Neural progenitor cell (in vitro differentiated cells): ENCODE data around the gene CHMP4B. TPM values are rescaled to one million over a fixed set of nuclear protein-coding genes. Genes with fewer than 3 reads are reported as not detected.

Experiments
- DNase-seq: peaks from one replicate; pipeline ENCODE4 v3.0.0-alpha.2; 2016; ENCODE audit warnings: low spot score
- H2AFZ ChIP-seq: fragments of 200-600 bp; sonication (generic); replicated peaks from 2 replicates; pipeline ENCODE4 v1.6.1; 2016; ENCODE audit warnings: antibody characterized with exemption
- H3F3A ChIP-seq: fragments of 200-600 bp; sonication (generic); 2 replicates; pipeline ENCODE4 v1.6.1; 2016; ENCODE audit warnings: antibody characterized with exemption, low read depth
- H3K27ac ChIP-seq: fragments of 200-600 bp; sonication (generic); 2 replicates; pipeline ENCODE4 v1.5.1; 2016; ENCODE audit warnings: mild to moderate bottlenecking
- H3K27me3 ChIP-seq: fragments of 200-600 bp; sonication (generic); 2 replicates; pipeline ENCODE4 v1.6.1; 2016; ENCODE audit warnings: mild to moderate bottlenecking, moderate library complexity
- H3K36me3 ChIP-seq: fragments of 200-600 bp; sonication (generic); 2 replicates; pipeline ENCODE4 v1.5.1; 2016
- H3K4me1 ChIP-seq: fragments of 200-600 bp; sonication (generic); 2 replicates; pipeline ENCODE4 v1.6.1; 2016; ENCODE audit warnings: mixed run types
- H3K4me2 ChIP-seq: fragments of 200-600 bp; sonication (generic); 2 replicates; pipeline ENCODE4 v1.6.1; 2016
- H3K4me3 ChIP-seq: fragments of 200-600 bp; sonication (generic); 2 replicates; pipeline ENCODE4 v1.5.1; 2016
- H3K79me2 ChIP-seq: fragments of 200-600 bp; sonication (generic); 2 replicates; pipeline ENCODE4 v1.6.1; 2016; ENCODE audit warnings: low read depth
- H3K9ac ChIP-seq: fragments of 200-600 bp; sonication (generic); 2 replicates; pipeline ENCODE4 v1.6.1; 2016
- H3K9me3 ChIP-seq: fragments of 200-600 bp; sonication (generic); 2 replicates; pipeline ENCODE4 v1.5.1; 2016; ENCODE audit warnings: low read depth
- H4K20me1 ChIP-seq: fragments of 200-600 bp; sonication (generic); 2 replicates; pipeline ENCODE4 v1.6.1; 2016; ENCODE audit warnings: low read depth
- H3K27ac Mint-ChIP-seq: 3 replicates; pipeline ENCODE4 v1.8.0; 2021; ENCODE audit warnings: mixed read lengths
- H3K27me3 Mint-ChIP-seq: 2 replicates; pipeline ENCODE4 v1.8.0; 2022; ENCODE audit warnings: low read depth, mild to moderate bottlenecking, inconsistent platforms, moderate library complexity, mixed read lengths; ENCODE audit not compliant: insufficient read depth
- H3K36me3 Mint-ChIP-seq: 3 replicates; pipeline ENCODE4 v1.8.0; 2021; ENCODE audit warnings: mixed read lengths
- H3K4me1 Mint-ChIP-seq: 3 replicates; pipeline ENCODE4 v1.8.0; 2021; ENCODE audit warnings: mixed read lengths
- H3K4me3 Mint-ChIP-seq: 3 replicates; pipeline ENCODE4 v1.8.0; 2021; ENCODE audit warnings: mild to moderate bottlenecking, moderate library complexity, mixed read lengths
- H3K9me3 Mint-ChIP-seq: 3 replicates; pipeline ENCODE4 v1.8.0; 2020; ENCODE audit warnings: mixed read lengths
- EZH2 ChIP-seq: fragments of 200-600 bp; sonication (generic); IDR thresholded peaks from 2 replicates; pipeline ENCODE4 v1.6.1; 2017; ENCODE audit warnings: antibody characterized with exemption, mild to moderate bottlenecking, moderate library complexity
- EZH2phosphoT487 ChIP-seq: fragments of 200-600 bp; sonication (generic); IDR thresholded peaks from 2 replicates; pipeline ENCODE4 v1.6.1; 2017; ENCODE audit warnings: antibody characterized with exemption
- total RNA-seq: library from RNA; depleted of rRNA; stranded (reverse); fragments of >200 nt; gene quantifications from 2 replicates; pipeline ENCODE4 v1.2.3, GENCODE V29; 2015; ENCODE audit warnings: low replicate concordance
- TF ChIP-seq, protein P1 (sequence below): fragments of 200-600 bp; sonication (generic); IDR thresholded peaks from 2 replicates; pipeline ENCODE4 v1.5.1; 2017; ENCODE audit warnings: antibody characterized with exemption, mild to moderate bottlenecking

The CHMP4B gene
- total RNA-seq, 1 donor from 2014 or later: 40.7 TPM

GRCh38 chr20:33812152-33812849 lies 1.2 kb downstream of the CHMP4B start:
- TF ChIP-seq, protein P1, sequence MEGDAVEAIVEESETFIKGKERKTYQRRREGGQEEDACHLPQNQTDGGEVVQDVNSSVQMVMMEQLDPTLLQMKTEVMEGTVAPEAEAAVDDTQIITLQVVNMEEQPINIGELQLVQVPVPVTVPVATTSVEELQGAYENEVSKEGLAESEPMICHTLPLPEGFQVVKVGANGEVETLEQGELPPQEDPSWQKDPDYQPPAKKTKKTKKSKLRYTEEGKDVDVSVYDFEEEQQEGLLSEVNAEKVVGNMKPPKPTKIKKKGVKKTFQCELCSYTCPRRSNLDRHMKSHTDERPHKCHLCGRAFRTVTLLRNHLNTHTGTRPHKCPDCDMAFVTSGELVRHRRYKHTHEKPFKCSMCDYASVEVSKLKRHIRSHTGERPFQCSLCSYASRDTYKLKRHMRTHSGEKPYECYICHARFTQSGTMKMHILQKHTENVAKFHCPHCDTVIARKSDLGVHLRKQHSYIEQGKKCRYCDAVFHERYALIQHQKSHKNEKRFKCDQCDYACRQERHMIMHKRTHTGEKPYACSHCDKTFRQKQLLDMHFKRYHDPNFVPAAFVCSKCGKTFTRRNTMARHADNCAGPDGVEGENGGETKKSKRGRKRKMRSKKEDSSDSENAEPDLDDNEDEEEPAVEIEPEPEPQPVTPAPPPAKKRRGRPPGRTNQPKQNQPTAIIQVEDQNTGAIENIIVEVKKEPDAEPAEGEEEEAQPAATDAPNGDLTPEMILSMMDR: no peak
- TF ChIP-seq EZH2 (no peak), EZH2phosphoT487 (no peak)
- H3K27ac ChIP-seq: no peak overlapping the region
- peak; percentile 39 for DNase-seq
- H3K79me2 ChIP-seq: peaks cover 61% of the 10 kb centered on the region
- peak overlapping the region; percentile 97 for H3K4me3 Mint-ChIP-seq
- H3K4me3 ChIP-seq: peak overlapping the region; percentile 94
- peak overlapping the region; percentile 90 for H3K27ac Mint-ChIP-seq
- H3F3A ChIP-seq: peaks cover 13% of the 10 kb centered on the region
- no peaks in the 10 kb centered on the region for H3K36me3 ChIP-seq
- H3K36me3 Mint-ChIP-seq: peaks cover 6% of the 10 kb centered on the region
- H3K9me3 Mint-ChIP-seq: no peaks in the 10 kb centered on the region
- peaks cover 3% of the 10 kb centered on the region for H3K27me3 Mint-ChIP-seq
- peaks cover 12% of the 10 kb centered on the region for H3K4me1 ChIP-seq
- no peaks in the 10 kb centered on the region for H3K9me3 ChIP-seq
- peak overlapping the region; percentile 90 for H3K4me2 ChIP-seq
- peaks cover 24% of the 10 kb centered on the region for H3K4me1 Mint-ChIP-seq
- no peaks in the 10 kb centered on the region for H3K27me3 ChIP-seq
- H4K20me1 ChIP-seq: peaks cover 48% of the 10 kb centered on the region
- peak overlapping the region; percentile 45 for H2AFZ ChIP-seq
- peak overlapping the region; percentile 94 for H3K9ac ChIP-seq

- DNase-seq: peak; percentile 58
- Histone ChIP-seq H3K27me3 (no peaks in the 10 kb centered on the region), H3K79me2 (peaks cover 67% of the 10 kb centered on the region), H3F3A (peaks cover 13% of the 10 kb centered on the region), H3K27ac (no peak overlapping the region), H3K4me2 (peak overlapping the region; percentile 90), H3K4me1 (peaks cover 13% of the 10 kb centered on the region), H4K20me1 (peaks cover 55% of the 10 kb centered on the region), H3K36me3 (no peaks in the 10 kb centered on the region), H3K9ac (no peak overlapping the region), H3K4me3 (peak overlapping the region; percentile 94), H2AFZ (no peak overlapping the region), H3K9me3 (no peaks in the 10 kb centered on the region)
- TF ChIP-seq, protein P1: no peak
- peaks cover 7% of the 10 kb centered on the region for H3K36me3 Mint-ChIP-seq
- H3K9me3 Mint-ChIP-seq: no peaks in the 10 kb centered on the region
- peaks cover 3% of the 10 kb centered on the region for H3K27me3 Mint-ChIP-seq
- H3K27ac Mint-ChIP-seq: peak overlapping the region; percentile 1
- peak overlapping the region; percentile 97 for H3K4me3 Mint-ChIP-seq
- peaks cover 25% of the 10 kb centered on the region for H3K4me1 Mint-ChIP-seq
These were observed 1.8 kb downstream of the CHMP4B start for GRCh38 chr20:33812908-33813462.

DNA sequence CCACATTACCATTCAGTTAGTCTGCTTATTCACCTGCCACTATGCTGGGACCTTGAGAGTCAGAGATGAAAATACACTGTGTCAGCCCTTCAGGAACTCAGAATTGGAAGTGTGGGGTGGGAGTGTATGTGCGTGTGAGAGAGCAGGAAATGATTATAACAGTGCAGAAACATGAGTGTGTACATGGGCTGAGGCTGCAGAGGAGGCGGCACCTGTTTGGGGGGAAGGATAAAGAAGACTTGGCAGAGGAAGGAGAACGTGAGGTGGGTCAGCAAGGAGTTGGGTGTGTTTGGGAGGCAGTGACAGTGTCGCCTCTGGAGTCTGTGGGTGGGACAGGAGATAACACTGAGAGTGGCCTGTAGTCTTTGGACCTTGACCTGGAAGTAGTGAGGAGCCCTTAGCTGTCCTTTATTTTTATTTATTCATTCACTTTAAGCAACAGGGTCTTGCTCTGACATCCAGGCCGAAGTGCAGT lies 3.1 kb downstream of the CHMP4B start:
- Histone ChIP-seq H4K20me1 (peaks cover 68% of the 10 kb centered on the region), H3K27ac (no peak overlapping the region), H2AFZ (no peak overlapping the region), H3K36me3 (no peaks in the 10 kb centered on the region), H3K4me1 (peaks cover 20% of the 10 kb centered on the region), H3K4me2 (no peak overlapping the region), H3K27me3 (no peaks in the 10 kb centered on the region), H3K9ac (no peak overlapping the region), H3K79me2 (peaks cover 80% of the 10 kb centered on the region), H3K4me3 (no peak overlapping the region), H3K9me3 (no peaks in the 10 kb centered on the region), H3F3A (peaks cover 13% of the 10 kb centered on the region)
- Mint-ChIP-seq H3K27ac (no peak overlapping the region), H3K36me3 (peaks cover 10% of the 10 kb centered on the region), H3K9me3 (no peaks in the 10 kb centered on the region), H3K4me1 (peaks cover 29% of the 10 kb centered on the region), H3K4me3 (no peak overlapping the region), H3K27me3 (peaks cover 3% of the 10 kb centered on the region)
- no peak for DNase-seq
- TF ChIP-seq EZH2: no peak

DNA sequence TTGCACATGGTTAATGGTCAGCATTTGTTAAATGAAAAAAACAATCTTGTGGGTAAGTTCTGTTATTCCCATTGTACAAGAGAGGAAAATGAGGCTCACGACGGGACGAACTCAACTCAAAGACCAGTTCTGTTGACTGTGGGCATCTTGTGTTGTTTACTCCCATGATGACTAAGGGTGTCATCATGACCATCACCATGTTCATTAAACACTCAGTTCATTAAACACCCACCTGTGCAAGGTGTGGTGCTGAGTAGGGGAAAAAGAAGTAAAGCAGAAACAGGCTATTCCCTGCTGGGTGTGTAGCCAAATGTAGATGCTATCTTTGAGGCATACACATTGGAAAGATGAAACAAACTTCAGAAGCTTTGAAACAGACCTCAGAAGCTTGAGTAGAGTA lies 4.5 kb downstream of the CHMP4B start:
- Histone ChIP-seq H3K4me3 (no peak overlapping the region), H3K27ac (no peak overlapping the region), H3K79me2 (peaks cover 93% of the 10 kb centered on the region), H3K27me3 (no peaks in the 10 kb centered on the region), H4K20me1 (peaks cover 72% of the 10 kb centered on the region), H3K4me2 (no peak overlapping the region), H3K36me3 (no peaks in the 10 kb centered on the region), H2AFZ (no peak overlapping the region), H3K9me3 (no peaks in the 10 kb centered on the region), H3F3A (peaks cover 13% of the 10 kb centered on the region), H3K9ac (no peak overlapping the region), H3K4me1 (peaks cover 20% of the 10 kb centered on the region)
- Mint-ChIP-seq H3K4me3 (no peak overlapping the region), H3K36me3 (peaks cover 14% of the 10 kb centered on the region), H3K27me3 (peaks cover 3% of the 10 kb centered on the region), H3K4me1 (peaks cover 35% of the 10 kb centered on the region), H3K9me3 (no peaks in the 10 kb centered on the region), H3K27ac (no peak overlapping the region)
- TF ChIP-seq EZH2 (no peak), EZH2phosphoT487 (no peak)
- TF ChIP-seq, protein P1: no peak
- DNase-seq: no peak
